ENCODE measurements around the gene XPC.
A peak's percentile ranks its signal among the peaks of the same experiment; 100 is the strongest.

Gene XPC

DNA sequence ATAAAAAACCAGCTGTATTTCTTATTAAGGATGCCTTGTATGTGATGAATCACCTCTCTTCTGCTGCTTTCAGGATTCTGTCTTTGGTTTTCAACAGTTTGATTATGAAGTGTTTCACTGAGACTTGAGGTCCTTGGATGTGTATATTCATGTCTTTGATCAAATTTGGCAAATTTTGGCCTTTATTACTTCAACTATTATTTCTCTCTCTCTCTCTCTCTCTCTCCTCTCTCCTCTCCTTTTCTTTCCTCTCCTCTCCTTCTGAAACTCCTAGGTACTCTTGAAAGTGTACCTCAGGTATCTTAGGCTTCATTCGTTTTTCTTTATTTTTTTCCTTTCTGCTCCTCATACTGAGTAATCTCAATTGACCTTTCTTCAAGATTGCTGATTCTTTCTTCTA lies 43.5 kb upstream of the XPC start:
- Histone ChIP-seq H3K79me2 (ENCODE audit: low read length) (no peaks in the 10 kb centered on the region), H2AFZ (ENCODE audit: low read depth, low read length) (no peak overlapping the region), H3K27ac (ENCODE audit: low read length) (no peak overlapping the region), H3K27me3 (ENCODE audit: low read depth, low read length) (no peaks in the 10 kb centered on the region), H3K36me3 (replicated peaks; ENCODE audit: low read depth, low read length) (peaks cover 4% of the 10 kb centered on the region), H3K9me3 (ENCODE audit: insufficient read depth, low read length) (peaks cover 12% of the 10 kb centered on the region), H3K9ac (ENCODE audit: low read length) (no peak overlapping the region), H4K20me1 (ENCODE audit: insufficient read depth, low read length) (no peaks in the 10 kb centered on the region), H3K4me2 (ENCODE audit: low read length) (no peak overlapping the region), H3K4me3 (ENCODE audit: low read length) (no peak overlapping the region), H3K4me1 (ENCODE audit: low read length) (peaks cover 31% of the 10 kb centered on the region)
- TF ChIP-seq EZH2phosphoT487 (IDR thresholded peaks at IDR 0.05; ENCODE audit: low read depth) = no peak

DNA sequence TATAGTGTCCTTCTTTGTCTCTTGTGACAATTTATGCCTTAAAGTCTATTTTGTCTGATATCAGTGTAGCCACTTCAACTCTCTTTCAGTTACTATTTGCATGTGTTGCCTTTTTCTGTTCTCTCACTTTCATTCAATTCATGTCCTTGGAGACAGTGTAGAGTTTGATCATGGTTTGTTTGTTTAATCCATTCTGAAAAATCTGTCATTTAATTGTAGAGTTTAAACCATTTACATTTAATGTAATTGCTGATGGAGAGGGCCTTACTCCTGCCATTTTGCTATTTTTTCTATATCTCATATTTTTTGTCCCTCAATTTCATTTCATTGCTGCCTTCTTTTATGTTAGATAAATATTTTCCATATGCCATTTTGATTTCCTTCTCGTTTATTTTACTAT lies 42.5 kb upstream of the XPC start:
- Histone ChIP-seq H3K27ac (ENCODE audit: low read length) (no peak overlapping the region), H3K79me2 (ENCODE audit: low read length) (no peaks in the 10 kb centered on the region), H3K4me3 (ENCODE audit: low read length) (no peak overlapping the region), H3K4me1 (ENCODE audit: low read length) (peaks cover 29% of the 10 kb centered on the region), H3K9ac (ENCODE audit: low read length) (no peak overlapping the region), H4K20me1 (ENCODE audit: insufficient read depth, low read length) (no peaks in the 10 kb centered on the region), H3K4me2 (ENCODE audit: low read length) (no peak overlapping the region), H3K27me3 (ENCODE audit: low read depth, low read length) (no peaks in the 10 kb centered on the region), H3K36me3 (replicated peaks; ENCODE audit: low read depth, low read length) (peaks cover 4% of the 10 kb centered on the region), H2AFZ (ENCODE audit: low read depth, low read length) (no peak overlapping the region), H3K9me3 (ENCODE audit: insufficient read depth, low read length) (peaks cover 12% of the 10 kb centered on the region)
- TF ChIP-seq, protein P1, sequence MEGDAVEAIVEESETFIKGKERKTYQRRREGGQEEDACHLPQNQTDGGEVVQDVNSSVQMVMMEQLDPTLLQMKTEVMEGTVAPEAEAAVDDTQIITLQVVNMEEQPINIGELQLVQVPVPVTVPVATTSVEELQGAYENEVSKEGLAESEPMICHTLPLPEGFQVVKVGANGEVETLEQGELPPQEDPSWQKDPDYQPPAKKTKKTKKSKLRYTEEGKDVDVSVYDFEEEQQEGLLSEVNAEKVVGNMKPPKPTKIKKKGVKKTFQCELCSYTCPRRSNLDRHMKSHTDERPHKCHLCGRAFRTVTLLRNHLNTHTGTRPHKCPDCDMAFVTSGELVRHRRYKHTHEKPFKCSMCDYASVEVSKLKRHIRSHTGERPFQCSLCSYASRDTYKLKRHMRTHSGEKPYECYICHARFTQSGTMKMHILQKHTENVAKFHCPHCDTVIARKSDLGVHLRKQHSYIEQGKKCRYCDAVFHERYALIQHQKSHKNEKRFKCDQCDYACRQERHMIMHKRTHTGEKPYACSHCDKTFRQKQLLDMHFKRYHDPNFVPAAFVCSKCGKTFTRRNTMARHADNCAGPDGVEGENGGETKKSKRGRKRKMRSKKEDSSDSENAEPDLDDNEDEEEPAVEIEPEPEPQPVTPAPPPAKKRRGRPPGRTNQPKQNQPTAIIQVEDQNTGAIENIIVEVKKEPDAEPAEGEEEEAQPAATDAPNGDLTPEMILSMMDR (IDR thresholded peaks at IDR 0.05; ENCODE audit: low read depth, low read length) = no peak
- no peak for TF ChIP-seq EZH2phosphoT487 (IDR thresholded peaks at IDR 0.05; ENCODE audit: low read depth)

DNA sequence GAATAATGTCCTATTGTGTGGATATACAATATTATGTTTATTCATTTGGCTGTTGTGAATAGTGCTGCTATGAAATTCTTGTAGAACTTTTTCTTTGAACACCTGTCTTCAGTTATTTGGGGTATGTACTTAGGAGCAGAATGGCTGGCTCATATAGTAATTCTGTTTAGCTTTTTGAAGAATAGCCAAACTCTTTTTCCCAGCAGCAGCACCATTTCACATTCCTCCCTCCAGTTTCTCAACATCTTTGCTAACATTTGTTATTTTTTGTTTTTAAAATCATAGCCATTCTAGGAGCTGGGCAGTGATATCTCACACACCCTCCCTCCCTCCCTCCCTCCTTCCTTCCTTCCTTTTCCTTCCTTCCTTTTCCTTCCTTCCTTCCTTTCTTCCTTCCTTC lies 40.0 kb upstream of the XPC start:
- Histone ChIP-seq H3K4me1 (ENCODE audit: low read length) (peaks cover 10% of the 10 kb centered on the region), H3K4me2 (ENCODE audit: low read length) (no peak overlapping the region), H2AFZ (ENCODE audit: low read depth, low read length) (no peak overlapping the region), H3K27ac (ENCODE audit: low read length) (no peak overlapping the region), H3K36me3 (replicated peaks; ENCODE audit: low read depth, low read length) (peaks cover 4% of the 10 kb centered on the region), H3K9me3 (ENCODE audit: insufficient read depth, low read length) (peaks cover 12% of the 10 kb centered on the region), H3K4me3 (ENCODE audit: low read length) (no peak overlapping the region), H4K20me1 (ENCODE audit: insufficient read depth, low read length) (no peaks in the 10 kb centered on the region), H3K79me2 (ENCODE audit: low read length) (no peaks in the 10 kb centered on the region), H3K27me3 (ENCODE audit: low read depth, low read length) (no peaks in the 10 kb centered on the region), H3K9ac (ENCODE audit: low read length) (no peak overlapping the region)
- TF ChIP-seq, protein P1 (IDR thresholded peaks at IDR 0.05; ENCODE audit: low read depth, low read length) = no peak
- no peak for TF ChIP-seq EZH2phosphoT487 (IDR thresholded peaks at IDR 0.05; ENCODE audit: low read depth)

DNA sequence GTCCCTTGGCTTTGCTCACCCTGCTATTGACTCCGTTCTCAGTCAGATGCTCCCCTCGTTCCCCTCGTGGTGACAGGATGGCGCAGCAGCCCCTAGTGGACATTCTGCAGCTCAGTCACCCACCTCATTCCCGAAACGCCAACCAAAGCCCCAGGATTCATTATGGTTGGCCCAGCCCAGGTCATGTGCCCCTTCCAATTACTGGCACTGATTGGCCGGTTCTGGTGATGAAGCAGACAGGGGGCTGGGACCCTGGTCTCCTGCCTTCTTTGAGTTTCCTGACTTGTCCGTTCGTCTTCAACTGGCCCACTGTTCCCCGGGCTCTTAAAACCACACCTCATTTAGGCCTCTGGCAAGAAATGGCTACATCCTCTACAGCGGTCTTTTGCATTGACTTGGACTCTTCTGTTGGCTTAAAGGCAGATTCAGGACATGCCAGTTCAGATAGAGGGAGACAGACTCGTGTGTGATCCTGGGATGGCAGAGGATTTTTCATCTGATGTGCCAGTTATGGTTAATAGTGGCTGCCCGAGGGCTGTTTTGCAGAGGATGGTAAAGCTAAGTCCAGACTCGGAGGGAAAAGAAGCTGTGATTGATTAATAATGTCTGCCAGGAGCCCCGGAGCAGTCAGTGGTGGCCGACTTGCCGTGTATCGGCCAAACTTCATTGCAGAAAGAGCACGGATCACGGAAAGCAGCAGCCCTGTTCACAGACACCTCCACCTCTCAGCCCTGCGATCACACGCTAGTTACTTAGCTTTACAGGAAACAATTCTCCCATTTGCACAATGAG lies 38.1 kb upstream of the XPC start:
- no peak overlapping the region for H3K4me3 ChIP-seq (ENCODE audit: low read length)
- no peak overlapping the region for H3K27ac ChIP-seq (ENCODE audit: low read length)
- H3K4me2 ChIP-seq (ENCODE audit: low read length) = no peak overlapping the region
- no peaks in the 10 kb centered on the region for H3K27me3 ChIP-seq (ENCODE audit: low read depth, low read length)
- no peaks in the 10 kb centered on the region for H3K79me2 ChIP-seq (ENCODE audit: low read length)
- H3K4me1 ChIP-seq (ENCODE audit: low read length) = no peaks in the 10 kb centered on the region
- no peaks in the 10 kb centered on the region for H4K20me1 ChIP-seq (ENCODE audit: insufficient read depth, low read length)
- H2AFZ ChIP-seq (ENCODE audit: low read depth, low read length) = no peak overlapping the region
- H3K36me3 ChIP-seq (replicated peaks; ENCODE audit: low read depth, low read length) = peaks cover under 1% of the 10 kb centered on the region
- TF ChIP-seq, protein P1 (IDR thresholded peaks at IDR 0.05; ENCODE audit: low read depth, low read length) = peak; percentile 23; the same call in 1 of the 2 replicates
- no peak for TF ChIP-seq EZH2phosphoT487 (IDR thresholded peaks at IDR 0.05; ENCODE audit: low read depth)
- H3K9me3 ChIP-seq (ENCODE audit: insufficient read depth, low read length) = peaks cover 8% of the 10 kb centered on the region
- H3K9ac ChIP-seq (ENCODE audit: low read length) = no peak overlapping the region

All from OCI-LY3 (cell line).